GM21390 (cell line): Measurements from ENCODE around the gene KRTAP9-2.
"Not testable (repeated sequence)": the region's sequence is repeated elsewhere in the genome, so short reads cannot be mapped to it uniquely, and the experiment has no call there.

Experiments
- ATAC-seq: cut with Tn5 transposase; IDR thresholded peaks from one replicate; pipeline ENCODE4 v1.9.1; 2021; ENCODE audit not compliant: unreplicated experiment

KRTAP9-2 gene

DNA sequence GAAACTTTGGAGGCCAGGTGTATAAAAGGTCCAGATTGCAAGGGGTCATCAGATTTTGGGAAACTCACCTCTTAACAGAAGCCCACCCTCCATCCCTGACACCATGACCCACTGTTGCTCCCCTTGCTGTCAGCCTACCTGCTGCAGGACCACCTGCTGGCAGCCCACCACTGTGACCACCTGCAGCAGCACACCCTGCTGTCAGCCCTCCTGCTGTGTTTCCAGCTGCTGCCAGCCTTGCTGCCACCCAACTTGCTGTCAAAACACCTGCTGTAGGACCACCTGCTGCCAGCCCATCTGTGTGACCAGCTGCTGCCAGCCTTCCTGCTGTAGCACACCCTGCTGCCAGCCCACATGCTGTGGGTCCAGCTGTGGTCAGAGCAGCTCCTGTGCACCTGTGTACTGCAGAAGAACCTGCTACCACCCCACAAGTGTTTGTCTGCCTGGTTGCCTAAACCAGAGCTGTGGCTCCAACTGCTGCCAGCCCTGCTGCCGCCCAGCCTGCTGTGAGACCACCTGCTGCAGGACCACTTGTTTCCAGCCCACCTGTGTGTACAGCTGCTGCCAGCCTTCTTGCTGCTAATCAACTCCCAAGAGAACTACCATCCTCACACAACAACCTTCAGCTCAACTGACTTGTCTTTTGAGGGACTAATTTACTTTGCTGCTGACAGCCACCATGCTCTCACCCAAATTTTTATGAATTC lies 6.1 kb downstream of the KRTAP9-2 start, which contains the start of gene KRTAP9-3:
Gene KRTAP9-3 (plus strand): TSS at position 51 of the 707 bp plus-strand sequence. CDS start 53 bp downstream, at position 104.
- not testable (repeated sequence) for ATAC-seq

DNA sequence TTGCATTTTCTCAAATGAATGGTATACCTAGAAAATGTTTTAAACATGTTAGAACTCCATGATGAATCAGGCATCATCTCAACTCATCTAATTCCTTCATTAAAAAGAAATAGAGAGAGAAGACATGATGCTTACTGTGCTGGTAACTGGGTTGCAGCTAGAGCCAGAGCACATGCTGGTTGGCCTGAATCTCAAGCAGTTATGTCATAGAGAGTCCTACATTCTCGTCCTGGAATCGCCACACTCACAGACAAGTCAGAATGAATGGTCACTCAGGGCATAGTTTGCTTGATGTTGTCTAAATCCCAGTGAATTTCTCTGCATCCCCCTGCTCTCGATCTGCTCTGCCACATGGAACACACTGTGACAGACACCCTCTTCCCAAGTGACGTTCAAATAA lies 10.7 kb downstream of the KRTAP9-2 start:
- not testable (repeated sequence) for ATAC-seq

DNA sequence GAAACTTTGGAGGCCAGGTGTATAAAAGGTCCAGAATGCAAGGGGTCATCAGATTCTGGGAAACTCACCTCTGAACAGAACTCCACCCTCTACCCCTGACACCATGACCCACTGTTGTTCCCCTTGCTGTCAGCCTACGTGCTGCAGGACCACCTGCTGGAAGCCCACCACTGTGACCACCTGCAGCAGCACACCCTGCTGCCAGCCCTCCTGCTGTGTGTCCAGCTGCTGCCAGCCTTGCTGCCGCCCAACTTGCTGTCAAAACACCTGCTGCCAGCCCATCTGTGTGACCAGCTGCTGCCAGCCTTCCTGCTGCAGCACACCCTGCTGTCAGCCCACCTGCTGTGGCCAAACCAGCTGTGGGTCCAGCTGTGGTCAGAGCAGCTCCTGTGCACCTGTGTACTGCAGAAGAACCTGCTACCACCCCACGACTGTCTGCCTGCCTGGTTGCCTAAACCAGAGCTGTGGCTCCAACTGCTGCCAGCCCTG lies 11.5 kb downstream of the KRTAP9-2 start, which contains the start of gene KRTAP9-8:
Gene KRTAP9-8 (plus strand): TSS at position 51 of the 489 bp plus-strand sequence. CDS start 53 bp downstream, at position 104.
- not testable (repeated sequence) for ATAC-seq

DNA sequence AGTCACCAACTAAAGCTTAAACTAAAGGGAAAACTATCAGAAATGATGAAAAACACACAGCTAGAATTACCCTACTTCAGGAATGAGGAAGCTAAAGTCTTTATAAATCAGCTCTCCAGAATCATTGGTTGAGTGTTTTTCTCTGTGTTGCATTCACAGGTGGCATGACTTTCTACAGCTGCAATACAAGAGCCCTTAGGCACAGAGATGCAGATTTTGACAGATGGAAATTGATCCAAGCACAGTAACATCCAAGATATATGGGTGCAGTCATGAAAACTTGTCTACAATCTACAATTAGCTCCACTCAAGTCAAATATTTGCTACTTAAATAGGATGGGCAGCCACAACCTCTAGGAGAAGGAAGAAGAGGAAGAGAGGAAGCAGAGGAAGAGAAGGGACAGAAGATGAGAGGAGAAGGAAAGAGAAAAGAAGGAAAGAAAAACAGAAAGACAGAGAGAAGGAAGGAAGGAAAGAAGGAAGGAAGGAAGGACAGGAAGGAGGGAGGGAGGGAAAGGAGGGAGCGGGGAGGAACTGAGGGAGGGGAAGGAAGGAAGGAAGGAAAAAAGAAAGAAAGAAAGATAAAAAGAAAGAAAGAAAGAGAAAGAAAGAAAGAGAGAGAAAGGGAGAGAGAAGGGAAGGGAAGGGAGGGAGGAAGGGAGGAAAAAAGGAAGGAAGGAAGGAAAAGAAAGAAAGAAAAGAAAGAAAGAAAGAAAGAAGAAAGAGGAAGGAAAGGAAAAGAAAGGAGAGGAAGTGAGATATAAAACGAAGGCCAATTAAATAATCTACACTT lies 20.7 kb downstream of the KRTAP9-2 start:
- not testable (repeated sequence) for ATAC-seq

DNA sequence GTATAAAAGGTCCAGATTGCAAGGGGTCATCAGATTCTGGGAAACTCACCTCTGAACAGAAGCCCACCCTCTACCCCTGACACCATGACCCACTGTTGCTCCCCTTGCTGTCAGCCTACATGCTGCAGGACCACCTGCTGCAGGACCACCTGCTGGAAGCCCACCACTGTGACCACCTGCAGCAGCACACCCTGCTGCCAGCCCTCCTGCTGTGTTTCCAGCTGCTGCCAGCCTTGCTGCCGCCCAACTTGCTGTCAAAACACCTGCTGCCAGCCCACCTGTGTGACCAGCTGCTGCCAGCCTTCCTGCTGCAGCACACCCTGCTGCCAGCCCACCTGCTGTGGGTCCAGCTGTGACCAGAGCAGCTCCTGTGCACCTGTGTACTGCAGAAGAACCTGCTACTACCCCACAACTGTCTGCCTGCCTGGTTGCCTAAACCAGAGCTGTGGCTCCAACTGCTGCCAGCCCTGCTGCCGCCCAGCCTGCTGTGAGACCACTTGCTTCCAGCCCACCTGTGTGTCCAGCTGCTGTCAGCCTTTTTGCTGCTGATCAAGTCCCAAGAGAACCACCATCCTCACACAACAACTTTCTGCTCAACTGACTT lies 23.3 kb downstream of the KRTAP9-2 start, which contains the start of gene KRTAP9-4:
Gene KRTAP9-4 (plus strand): TSS at position 51 of the 604 bp plus-strand sequence. CDS start 34 bp downstream, at position 85.
- not testable (repeated sequence) for ATAC-seq

DNA sequence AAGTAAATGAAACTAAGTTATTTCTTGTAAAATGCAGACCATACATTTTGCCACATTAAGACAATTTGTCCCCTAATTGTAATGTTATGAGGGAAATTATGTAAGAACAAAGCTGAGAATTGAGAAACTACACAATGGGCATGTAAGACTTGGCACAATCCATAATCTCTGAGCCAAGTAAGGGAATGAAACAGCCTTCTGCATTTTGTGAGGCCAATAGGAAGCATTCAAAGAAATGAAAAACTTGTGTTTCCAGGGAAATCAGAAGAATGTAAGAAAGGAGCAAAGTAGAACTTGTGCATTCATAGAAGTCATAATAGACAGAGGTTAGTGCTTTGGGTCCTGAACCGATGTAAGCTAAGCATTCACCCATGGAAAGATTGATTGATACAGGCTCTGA lies 24.8 kb downstream of the KRTAP9-2 start:
- ATAC-seq: no peak

DNA sequence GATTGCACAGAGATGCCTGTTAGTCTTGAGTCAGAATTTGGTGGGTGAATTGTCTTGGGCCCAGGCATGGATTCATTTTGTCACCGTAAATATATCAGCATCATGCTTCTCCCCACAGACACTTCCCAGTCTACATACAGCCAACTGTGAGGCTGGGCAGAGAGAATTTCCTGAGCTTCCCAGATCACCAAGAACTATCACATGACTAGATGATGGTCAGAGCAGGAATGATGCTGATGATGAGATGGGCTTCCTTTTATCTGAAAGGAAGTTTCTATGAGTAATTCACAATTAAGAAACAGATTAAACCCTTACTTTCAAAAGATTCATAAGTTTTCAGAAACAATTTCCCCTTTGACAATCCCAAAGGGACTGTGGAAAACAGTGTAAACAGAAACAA lies 28.4 kb downstream of the KRTAP9-2 start:
- ATAC-seq: no peak

DNA sequence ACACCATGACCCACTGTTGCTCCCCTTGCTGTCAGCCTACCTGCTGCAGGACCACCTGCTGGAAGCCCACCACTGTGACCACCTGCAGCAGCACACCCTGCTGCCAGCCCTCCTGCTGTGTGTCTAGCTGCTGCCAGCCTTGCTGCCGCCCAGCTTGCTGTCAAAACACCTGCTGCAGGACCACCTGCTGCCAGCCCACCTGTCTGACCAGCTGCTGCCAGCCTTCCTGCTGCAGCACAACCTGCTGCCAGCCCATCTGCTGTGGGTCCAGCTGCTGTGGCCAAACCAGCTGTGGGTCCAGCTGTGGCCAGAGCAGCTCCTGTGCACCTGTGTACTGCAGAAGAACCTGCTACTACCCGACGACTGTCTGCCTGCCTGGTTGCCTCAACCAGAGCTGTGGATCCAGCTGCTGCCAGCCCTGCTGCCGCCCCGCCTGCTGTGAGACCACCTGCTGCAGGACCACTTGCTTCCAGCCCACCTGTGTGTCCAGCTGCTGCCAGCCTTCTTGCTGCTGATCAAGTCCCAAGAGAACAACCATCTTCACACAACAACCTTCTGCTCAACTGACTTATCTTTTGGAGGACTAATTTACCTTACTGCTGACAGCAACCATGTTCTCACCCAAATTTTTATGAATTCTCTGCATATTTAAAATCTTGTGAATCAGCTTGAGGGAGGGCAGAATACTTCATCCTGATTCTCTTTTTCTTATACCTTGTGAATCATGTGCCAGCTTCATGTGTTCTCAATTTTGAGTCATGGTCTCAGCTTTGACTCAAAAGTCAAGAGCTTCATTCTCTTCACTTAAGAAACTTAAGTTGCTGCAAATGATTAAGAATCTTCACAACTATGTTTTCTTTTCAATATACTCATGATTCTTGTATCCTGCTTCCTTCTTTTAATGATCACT lies 29.2 kb downstream of the KRTAP9-2 start, which contains the start of gene KRTAP9-9:
Gene KRTAP9-9 (plus strand): TSS at position 4 of the 910 bp plus-strand sequence.
- ATAC-seq: not testable (repeated sequence)

DNA sequence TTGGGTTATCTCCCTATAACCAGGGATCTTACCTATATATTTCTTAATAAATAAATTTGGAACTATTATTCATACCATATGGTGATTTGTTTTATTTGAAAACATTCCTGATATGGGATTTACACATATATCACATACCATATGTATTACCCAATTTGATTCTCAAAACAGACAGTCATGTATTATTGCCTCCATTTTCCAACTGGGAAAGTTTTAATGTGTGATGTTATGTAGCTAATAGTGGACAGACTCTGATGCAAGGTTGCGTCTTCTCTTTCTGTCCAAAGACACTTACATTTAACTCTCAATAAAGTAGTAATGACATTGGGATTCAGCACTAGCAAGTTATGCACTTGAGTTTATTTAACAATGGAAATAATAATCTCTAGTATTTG lies 29.8 kb downstream of the KRTAP9-2 start:
- ATAC-seq: no peak

DNA sequence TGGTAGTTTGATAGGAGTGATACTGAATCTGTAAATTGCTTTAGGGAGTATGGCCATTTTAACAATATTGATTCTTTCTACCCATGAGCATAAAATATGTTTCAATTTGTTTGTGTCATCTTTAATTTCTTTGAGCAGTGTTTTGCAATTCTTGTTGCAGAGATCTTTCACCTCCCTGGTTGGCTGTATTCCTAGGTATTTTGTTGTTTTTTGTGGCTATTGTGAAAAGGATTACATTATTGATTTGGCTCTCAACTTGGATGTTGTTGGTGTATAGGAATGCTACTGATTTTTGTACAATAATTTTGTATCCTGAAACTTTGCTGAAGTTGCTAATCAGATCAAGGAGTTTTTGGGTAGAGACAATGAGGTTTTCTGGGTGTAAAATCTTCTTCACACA lies 32.0 kb downstream of the KRTAP9-2 start:
- ATAC-seq: no peak

DNA sequence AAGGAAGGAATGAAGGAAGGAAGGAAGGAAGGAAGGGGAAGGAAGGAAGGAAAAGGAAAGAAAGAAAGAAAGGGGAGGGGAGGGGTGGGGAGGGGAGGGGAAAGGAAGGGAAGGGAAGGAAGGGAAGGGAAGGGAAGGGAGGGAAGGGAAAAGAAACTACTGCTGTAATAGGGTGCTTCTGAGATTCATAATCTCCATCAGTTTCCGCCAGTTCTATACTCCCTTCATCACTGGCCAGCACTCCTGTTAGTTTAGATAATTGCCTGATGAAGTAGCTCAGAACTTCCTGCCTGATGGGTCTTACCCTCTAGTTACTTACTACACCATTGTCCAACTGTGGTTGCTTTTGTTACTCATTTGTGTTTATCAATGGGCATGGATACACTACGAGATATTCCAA lies 36.8 kb downstream of the KRTAP9-2 start:
- no peak for ATAC-seq

DNA sequence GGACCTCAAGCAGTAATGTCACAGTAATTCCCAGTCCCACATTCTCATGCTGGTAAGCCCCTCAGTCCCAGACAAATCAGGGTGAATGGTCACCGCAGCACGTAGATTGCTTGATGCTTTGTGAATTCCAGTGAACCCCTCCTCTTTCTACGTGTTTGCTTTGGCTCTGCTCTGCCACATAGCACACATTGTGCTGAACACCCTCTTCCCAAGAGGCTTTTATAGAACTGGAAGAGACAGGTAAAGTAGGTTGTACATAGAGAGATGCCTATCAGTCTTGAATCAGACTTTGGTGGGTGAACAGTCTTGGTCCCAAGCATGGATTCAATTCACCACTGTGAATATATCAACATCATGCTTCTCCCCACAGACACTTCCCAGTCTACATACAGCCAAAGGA lies 38.2 kb downstream of the KRTAP9-2 start:
- ATAC-seq: no peak

DNA sequence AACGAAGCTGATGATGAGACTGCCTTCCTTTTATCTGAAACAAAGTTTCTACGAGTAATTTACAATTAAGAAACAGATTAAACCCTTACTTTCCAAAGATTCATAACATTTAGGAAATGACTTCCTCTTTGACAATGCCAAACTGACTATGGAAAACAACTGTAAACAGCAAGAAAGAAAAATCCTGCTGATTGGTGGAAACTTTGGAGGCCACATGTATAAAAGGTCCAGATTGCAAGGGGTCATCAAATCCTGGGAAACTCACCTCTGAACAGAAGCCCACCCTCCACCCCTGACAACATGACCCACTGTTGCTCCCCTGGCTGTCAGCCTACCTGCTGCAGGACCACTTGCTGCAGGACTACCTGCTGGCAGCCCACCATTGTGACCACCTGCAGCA lies 38.6 kb downstream of the KRTAP9-2 start, which contains the start of gene KRTAP9-6:
Gene KRTAP9-6 (plus strand): TSS at position 301 of the 400 bp plus-strand sequence. CDS start 0 bp downstream, at position 301.
- ATAC-seq: no peak

DNA sequence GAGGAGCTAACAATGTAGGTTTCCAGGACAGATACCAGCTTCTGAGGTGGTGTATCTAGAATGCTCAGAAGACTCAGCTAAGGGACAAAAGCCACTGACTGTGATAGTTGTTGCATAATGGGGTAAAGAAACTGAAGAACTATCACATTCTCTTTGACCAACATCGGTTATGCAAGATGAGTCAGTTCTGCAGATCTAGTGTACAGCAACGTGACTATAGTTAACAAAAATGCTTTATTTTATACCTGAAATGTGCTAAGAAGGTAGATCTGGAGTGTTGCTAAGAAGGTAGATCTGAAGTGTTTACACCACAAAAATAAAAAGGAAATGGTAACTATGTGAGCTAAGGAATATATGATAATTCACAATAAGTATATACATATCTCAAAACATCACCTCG lies 41.3 kb downstream of the KRTAP9-2 start:
- no peak for ATAC-seq

DNA sequence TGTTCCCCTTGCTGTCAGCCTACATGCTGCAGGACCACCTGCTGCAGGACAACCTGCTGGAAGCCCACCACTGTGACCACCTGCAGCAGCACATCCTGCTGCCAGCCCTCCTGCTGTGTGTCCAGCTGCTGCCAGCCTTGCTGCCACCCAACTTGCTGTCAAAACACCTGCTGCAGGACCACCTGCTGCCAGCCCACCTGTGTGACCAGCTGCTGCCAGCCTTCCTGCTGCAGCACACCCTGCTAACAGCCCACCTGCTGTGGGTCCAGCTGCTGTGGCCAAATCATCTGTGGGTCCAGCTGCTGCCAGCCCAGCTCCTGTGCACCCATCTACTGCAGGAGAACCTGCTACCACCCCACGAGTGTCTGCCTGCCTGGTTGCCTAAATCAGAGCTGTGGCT lies 44.9 kb downstream of the KRTAP9-2 start:
- not testable (repeated sequence) for ATAC-seq

DNA sequence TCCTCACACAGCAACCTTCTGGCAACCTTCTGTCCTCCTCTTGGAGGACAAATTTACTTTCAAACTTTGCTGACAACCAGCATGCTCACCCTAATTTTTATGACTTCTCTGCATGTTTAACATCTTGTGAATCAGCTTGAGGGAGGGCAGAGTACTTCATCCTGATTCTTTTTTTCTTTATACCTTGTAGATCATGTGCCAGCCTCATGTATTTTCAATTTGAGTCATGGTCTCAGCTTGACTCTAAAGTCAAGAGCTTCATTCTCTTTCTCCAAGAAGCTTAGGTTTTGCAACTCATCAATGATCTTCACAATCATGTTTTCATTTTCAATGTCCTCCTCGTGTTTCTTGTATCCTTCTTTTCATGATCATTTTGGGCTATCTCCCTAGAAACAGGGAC lies 45.4 kb downstream of the KRTAP9-2 start:
- no peak for ATAC-seq

DNA sequence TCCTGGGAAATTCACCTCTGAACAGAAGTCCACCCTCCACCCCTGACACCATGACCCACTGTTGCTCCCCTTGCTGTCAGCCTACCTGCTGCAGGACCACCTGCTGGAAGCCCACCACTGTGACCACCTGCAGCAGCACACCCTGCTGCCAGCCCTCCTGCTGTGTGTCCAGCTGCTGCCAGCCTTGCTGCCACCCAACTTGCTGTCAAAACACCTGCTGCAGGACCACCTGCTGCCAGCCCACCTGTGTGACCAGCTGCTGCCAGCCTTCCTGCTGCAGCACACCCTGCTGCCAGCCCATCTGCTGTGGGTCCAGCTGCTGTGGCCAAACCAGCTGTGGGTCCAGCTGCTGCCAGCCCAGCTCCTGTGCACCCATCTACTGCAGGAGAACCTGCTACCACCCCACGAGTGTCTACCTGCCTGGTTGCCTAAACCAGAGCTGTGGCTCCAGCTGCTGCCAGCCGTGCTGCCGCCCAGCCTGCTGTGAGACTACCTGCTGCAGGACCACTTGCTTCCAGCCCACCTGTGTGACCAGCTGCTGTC lies 49.3 kb downstream of the KRTAP9-2 start, which contains the start of gene KRTAP9-7:
Gene KRTAP9-7 (plus strand): TSS at position 51 of the 543 bp plus-strand sequence. CDS start 0 bp downstream, at position 51.
- not testable (repeated sequence) for ATAC-seq
